Measurements from ENCODE around the gene DNAJB11.

- no peak for TF ChIP-seq POLR2A (IDR thresholded peaks at IDR 0.05)
- no peak for TF ChIP-seq CTCF (IDR thresholded peaks at IDR 0.05)
Measured at GRCh38 chr3:186608624-186609215, 38.2 kb downstream of the DNAJB11 start.
